ENCODE measurements around the gene PHLPP1.

The PHLPP1 gene

GRCh38 chr18:62850619-62851306 lies 135.4 kb downstream of the PHLPP1 start:
- DNase-seq (ENCODE audit: low read depth in 3 of 3) = no peak

- no peak for DNase-seq (ENCODE audit: low read depth in 3 of 3)
Observed at GRCh38 chr18:62852851-62853250, 137.5 kb downstream of the PHLPP1 start.

- DNase-seq (ENCODE audit: low read depth in 3 of 3) = no peak
Observed at GRCh38 chr18:62856294-62856693, 141.0 kb downstream of the PHLPP1 start.

- DNase-seq (ENCODE audit: low read depth in 3 of 3) = no peak
Observed at GRCh38 chr18:62857263-62857976, 142.1 kb downstream of the PHLPP1 start.

GRCh38 chr18:62860062-62860461 lies 144.7 kb downstream of the PHLPP1 start:
- no peak for DNase-seq (ENCODE audit: low read depth in 3 of 3)

- DNase-seq (ENCODE audit: low read depth in 3 of 3) = no peak
Observed at GRCh38 chr18:62862466-62862865, 147.1 kb downstream of the PHLPP1 start.

GRCh38 chr18:62863579-62864001 lies 148.2 kb downstream of the PHLPP1 start:
- no peak for DNase-seq (ENCODE audit: low read depth in 3 of 3)

- DNase-seq (ENCODE audit: low read depth in 3 of 3) = no peak
Observed at GRCh38 chr18:62865498-62865897, 150.2 kb downstream of the PHLPP1 start.

- DNase-seq (ENCODE audit: low read depth in 3 of 3) = no peak
Observed at GRCh38 chr18:62867534-62867933, 152.2 kb downstream of the PHLPP1 start.

- no peak for DNase-seq (ENCODE audit: low read depth in 3 of 3)
Observed at GRCh38 chr18:62868645-62869044, 153.3 kb downstream of the PHLPP1 start.

- DNase-seq (ENCODE audit: low read depth in 3 of 3) = no peak
Observed at GRCh38 chr18:62870643-62871042, 155.3 kb downstream of the PHLPP1 start.

- no peak for DNase-seq (ENCODE audit: low read depth in 3 of 3)
Observed at GRCh38 chr18:62875323-62875722, 160.0 kb downstream of the PHLPP1 start.

GRCh38 chr18:62876111-62876510 lies 160.8 kb downstream of the PHLPP1 start:
- no peak for DNase-seq (ENCODE audit: low read depth in 3 of 3)

- DNase-seq (ENCODE audit: low read depth in 3 of 3) = no peak
Observed at GRCh38 chr18:62876828-62877227, 161.5 kb downstream of the PHLPP1 start.

- no peak for DNase-seq (ENCODE audit: low read depth in 3 of 3)
Observed at GRCh38 chr18:62877411-62878221, 162.3 kb downstream of the PHLPP1 start.

- DNase-seq (ENCODE audit: low read depth in 3 of 3) = no peak
Observed at GRCh38 chr18:62878305-62878704, 163.0 kb downstream of the PHLPP1 start.

GRCh38 chr18:62880034-62880433 lies 164.7 kb downstream of the PHLPP1 start:
- DNase-seq (ENCODE audit: low read depth in 3 of 3) = no peak

- DNase-seq (ENCODE audit: low read depth in 3 of 3) = no peak
Observed at GRCh38 chr18:62880673-62881364, 165.5 kb downstream of the PHLPP1 start.

GRCh38 chr18:62881509-62882016 lies 166.2 kb downstream of the PHLPP1 start:
- DNase-seq (ENCODE audit: low read depth in 3 of 3) = no peak

GRCh38 chr18:62883937-62884735 lies 168.8 kb downstream of the PHLPP1 start:
- DNase-seq (ENCODE audit: low read depth in 3 of 3) = no peak

- no peak for DNase-seq (ENCODE audit: low read depth in 3 of 3)
Observed at GRCh38 chr18:62885804-62886203, 170.5 kb downstream of the PHLPP1 start.

All from stimulated activated CD4-positive, alpha-beta T cell treated with anti-CD3 and anti-CD28 coated beads, TNF-alpha, amount 100 ng/mL, for 48 hours (primary cell).